GM21576 (cell line): ENCODE results near the gene RFTN1.
A peak's percentile ranks its signal among the peaks of the same experiment; 100 is the strongest.
"Not testable (repeated sequence)": the region's sequence is repeated elsewhere in the genome, so short reads cannot be mapped to it uniquely, and the experiment has no call there.

Experiments used
- ATAC-seq: cut with Tn5 transposase; IDR thresholded peaks from one replicate; pipeline ENCODE4 v1.9.1; 2021; ENCODE audit warnings: mild to moderate bottlenecking, moderate library complexity; ENCODE audit not compliant: unreplicated experiment

RFTN1 gene

DNA sequence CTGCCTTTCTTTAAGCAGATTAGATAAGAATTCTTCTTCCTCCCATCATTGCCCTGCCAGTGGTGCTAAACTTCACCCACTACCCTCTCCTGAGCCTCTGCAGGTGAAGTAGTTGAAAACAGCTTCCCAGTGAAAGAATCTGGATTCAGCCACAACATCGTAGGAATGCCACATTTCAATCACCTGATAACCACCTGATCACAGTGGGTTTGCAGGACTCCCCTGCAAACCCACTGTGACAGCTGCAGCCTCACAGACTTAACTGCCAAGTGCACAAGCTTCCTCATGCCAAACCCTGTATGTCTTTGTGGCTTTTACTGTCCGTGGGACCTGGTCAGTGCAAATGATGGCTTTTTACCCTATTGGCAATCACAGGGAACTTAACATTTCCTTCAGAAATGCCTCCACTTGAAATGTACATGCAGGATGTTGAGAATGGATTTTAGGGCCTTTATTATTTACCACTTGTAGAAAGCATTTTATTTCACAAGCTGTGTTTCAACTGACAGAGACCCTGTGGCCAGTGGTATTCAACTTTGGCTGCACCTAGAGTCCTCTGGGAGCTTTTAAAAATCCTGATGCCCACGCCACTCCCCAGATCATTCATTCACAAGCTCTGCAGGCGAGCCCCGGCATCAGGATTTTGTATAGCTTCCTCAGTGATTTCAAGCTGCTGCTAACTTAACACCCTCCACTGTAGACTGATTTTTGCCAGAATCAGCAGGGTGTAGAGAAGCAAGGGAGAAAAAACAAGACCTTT is 199.4 kb downstream of the RFTN1 start:
- no peak for ATAC-seq

DNA sequence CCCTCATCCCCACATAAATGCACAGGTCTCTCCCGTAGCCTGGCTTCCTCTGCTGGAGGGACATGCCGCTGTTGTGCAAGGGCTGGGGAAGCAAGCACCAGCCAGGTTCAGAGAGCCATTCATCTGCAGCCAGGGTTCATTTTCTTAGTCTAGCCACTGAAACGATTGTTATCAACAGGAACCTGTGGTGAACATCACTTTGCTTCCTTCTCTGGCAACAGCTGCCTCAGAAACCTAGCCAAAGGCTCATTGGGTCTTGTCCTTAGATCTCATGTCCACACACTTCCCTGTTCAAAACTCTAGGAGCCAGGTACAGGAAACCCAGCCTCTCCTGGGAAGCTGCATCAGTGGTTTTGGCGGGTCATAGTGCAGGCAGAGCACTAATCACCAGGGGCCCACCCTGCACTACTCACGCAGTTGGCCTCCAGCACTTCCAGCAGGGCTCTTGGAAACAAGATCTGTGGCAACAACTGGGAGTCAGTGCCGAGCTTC is 201.5 kb downstream of the RFTN1 start:
- peak; percentile 65 for ATAC-seq

DNA sequence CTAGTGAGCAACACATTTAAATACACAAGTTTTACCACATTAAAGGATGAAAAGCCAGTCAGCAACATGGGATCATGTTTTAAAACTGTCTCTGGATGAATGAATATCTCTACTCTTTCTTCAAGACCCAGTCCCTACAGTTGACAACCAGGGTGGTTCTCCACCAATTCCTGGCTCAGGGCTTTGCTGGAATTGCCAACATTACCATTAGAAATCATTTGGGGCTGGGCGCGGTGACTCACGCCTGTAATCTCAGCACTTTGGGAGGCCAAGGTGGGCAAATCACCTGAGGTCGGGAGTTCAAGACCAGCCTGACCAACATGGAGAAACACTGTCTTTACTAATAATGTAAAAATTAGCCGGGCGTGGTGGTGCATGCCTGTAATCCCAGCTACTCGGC is 203.0 kb downstream of the RFTN1 start:
- ATAC-seq: not testable (repeated sequence)

DNA sequence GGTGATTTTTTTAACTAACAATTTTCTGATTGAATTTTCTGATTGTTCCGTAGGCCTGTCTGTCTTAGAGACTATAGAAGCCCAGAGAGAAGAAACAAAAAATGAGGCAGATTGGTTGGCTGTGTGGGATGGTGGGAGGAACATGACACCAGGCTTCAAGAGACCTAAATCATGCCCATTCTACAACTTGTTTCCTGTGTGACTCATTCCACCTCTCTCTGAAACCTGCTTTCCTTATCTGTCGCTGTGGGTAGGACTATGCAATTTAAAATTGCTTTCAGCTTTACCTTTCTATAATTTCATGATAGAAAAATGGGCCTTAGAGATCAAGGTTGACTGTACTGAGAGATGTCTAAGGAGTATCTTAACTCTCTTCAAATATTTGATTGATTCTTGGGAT is 203.9 kb downstream of the RFTN1 start:
- peak; percentile 91 for ATAC-seq

DNA sequence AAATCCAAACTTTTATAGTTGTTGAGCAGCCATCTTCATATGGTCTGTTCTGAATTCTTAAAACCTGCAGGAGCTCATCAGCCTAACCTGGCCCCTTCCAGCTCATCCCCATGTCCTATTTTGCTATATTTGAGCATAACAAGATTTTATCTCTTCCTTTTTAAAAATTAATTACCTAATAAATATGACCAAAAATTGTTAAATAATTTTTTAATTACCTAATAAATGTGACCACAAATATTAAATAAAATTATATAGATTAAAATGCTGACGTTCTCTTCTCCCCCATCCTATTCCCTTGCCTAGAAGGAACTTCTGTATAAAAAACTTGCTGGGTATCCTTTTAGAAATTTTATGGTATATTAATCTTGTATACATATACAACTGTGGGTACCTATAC is 204.8 kb downstream of the RFTN1 start:
- ATAC-seq: no peak

DNA sequence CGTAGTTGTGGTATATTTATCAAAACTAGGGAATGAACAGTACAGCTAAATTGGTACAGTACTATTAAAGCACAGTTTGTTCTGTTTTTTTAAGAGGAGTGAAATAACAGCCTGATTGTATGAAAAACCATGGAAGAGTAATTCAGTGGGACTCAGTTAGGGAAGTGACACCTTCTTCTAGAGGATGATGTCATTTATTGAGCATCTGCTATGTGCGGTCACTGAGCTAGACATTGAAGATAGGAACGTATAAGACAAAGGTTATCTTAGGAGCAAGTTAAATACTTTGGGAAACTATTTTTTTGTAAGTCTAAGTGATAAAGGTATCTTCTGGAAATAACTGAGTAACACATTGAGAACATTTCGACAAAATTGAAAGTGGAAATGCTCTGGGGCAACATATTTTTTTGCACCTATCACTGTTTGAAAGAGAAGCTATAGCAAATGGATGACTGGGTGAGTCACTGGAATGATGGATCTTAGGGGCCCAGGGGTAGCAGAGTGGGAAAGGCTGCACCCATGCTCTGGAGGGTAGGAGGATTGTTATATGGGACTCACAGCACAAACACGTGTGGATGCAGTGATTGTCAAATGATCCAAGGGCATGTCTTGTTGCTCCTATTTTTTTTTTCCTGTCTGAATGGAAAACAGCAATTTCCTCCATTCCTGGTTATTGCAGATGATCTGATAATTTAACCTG is 205.5 kb downstream of the RFTN1 start:
- ATAC-seq: no peak

DNA sequence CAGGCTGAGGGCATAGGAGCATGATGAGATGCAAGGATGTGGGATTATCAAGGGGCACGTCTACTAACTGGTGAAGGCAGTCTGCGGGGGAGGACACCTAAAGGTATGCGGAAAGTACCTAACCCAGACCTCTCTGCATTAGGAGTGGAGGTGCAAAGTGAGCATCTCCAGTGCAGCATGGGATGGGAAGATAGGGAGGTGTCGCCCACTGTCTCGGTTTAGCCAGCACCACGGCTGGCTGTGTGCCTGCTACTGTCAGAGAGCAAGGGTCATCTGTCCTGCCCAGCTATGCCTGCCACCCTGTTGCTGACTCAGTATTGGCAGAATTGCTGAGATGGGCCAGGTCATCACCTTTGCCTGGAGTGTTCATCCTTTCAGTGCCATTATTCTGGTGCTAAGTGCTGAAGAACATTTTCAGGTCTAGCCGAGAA is 208.4 kb downstream of the RFTN1 start:
- ATAC-seq: no peak

DNA sequence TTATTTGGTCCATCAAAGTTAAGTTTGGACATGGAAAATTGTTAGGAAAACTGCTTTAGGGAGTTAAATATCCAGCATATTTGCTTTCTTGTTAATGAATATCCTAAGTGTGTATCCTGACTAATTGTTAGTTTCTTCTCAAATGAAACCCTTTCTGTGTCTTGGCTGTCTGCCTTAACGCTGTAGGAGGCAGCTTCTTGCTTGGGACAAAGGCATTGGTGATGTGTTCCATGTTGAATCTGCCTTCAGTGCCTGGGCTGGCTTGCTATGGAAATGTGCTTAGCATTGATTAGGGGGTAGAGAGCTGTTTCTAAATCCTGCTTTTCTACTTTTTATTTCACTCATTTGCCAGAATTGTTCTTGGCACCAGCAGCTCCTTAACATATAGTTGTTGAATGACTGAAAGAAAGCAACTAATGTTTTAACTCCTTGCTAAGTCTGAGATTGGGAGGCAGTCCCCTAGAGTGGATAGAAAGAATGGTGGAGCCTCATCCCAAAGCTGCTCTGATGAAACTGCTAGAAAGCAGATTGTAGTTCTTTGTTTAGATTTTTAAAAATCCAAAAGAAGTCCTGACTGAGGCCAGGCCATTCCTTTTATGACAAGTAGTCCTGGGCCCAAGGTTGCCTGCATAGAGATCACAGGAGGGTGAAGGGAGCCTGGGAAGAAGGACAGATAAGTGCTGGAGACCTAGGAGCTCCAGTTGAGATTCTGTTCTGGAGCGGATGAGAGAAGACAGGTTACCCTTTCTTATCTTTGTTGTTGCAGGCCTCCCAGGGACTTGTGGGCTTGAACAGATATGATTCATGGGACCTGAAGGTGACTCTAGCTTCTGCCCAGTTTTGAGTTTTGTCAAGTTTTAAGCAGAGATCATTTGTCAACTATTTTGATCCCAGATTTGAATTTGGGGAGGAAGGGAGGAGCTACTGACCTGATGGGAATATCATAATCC is 209.2 kb downstream of the RFTN1 start:
- no peak for ATAC-seq

DNA sequence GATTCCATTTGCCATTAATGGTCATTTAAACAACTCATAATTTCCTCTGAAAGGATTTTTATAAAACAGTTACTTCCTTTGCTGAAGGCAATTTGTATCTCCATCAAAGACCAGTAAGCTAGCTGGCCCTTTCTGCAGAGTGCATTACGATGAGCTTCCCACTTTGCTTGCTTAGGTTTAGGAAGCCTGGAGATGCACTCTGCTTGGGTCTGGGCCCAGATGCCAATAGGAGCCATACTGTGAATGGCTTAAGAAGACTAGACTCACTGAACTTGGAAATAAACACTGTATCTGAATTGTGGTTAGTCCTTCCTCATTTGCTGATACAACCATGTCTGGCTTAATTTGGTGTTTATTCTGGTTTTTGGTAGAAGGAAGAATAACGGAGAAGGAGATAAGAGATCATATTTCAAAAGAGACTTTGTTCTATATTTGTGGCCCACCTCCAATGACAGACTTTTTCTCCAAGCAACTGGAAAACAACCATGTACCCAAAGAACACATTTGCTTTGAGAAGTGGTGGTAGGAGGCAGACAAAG is 210.4 kb downstream of the RFTN1 start:
- ATAC-seq: no peak

DNA sequence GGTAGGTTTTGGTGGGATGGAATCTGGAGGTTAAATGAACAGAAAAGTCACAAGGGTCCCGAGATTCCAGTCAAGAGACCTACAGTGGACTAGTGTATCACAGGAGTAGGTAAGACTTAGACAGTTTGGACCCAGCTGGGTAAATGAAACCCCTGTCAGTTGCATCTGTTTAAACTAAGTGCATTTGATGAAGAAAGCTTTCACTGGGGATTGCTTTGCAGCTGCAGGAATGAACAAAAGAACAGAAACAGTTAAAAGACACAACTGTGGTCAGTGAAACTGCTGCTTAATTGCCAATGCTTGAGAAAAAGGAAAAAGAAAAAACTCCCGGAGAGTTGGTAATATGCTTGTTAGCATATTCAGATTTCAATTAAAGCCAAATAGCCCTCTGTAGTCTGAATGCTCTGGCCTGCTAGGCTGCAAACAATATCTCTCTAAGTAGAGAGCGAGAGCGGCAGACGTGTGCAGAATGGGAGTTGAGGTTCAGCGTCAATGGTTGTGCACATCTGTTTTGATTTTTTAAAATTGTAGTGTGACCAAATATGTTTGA is 211.3 kb downstream of the RFTN1 start:
- ATAC-seq: no peak

DNA sequence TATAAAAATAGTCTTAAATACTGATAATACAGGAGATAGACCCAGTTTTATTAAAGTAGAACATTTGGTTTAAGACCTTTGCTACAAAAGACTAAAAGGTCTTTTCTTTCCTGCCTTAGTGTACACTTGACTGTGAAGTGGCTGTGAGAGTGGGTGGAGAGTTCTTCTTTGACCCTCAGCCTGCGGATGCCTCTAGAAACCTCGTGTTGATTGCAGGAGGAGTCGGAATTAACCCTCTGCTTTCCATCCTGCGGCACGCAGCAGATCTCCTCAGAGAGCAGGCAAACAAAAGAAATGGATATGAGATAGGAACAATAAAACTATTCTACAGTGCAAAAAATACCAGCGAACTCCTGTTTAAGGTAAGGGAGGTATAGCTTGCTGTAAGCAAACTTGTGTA is 212.0 kb downstream of the RFTN1 start:
- ATAC-seq: no peak

DNA sequence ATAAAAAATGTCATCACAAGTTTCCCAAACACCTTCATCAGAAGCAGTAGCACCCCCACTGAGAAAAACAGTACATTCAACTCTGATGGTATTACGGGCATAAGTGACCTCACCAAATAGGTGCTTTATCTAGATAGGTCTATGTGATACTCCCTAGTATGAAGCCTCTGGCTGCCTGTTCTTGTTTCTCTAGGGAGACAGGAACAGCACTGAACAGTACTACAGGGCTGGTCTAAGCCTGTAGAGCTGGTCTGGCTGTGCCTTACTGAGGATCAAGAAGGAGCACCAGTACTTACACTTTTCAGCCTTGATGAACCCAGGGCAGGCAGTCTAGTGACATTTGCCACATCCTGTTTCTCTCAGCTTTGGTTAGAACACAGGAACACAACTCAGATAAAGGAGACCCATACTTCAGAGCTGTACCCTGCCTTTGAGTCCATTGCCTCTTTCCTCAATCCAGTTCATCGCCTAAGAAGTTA is 212.6 kb downstream of the RFTN1 start:
- peak; percentile 83 for ATAC-seq

DNA sequence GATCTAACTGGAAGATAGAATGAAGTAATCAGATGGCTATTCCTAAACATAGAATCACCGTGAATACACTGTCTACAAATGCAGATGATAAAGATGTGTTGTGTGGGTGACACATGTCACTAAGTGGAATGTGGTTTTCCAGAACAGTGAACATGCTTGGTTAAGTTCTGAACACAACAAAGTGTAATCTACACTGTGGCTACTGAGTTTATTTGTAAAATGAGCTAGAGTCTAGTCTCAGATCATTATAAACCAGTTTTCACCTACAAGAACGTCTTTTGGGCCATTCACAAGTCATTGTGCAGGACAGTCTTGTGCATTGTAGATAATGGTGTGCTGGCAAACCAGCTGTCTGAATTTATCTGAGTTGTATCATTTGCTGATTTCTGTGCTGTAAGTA is 213.2 kb downstream of the RFTN1 start:
- ATAC-seq: no peak

DNA sequence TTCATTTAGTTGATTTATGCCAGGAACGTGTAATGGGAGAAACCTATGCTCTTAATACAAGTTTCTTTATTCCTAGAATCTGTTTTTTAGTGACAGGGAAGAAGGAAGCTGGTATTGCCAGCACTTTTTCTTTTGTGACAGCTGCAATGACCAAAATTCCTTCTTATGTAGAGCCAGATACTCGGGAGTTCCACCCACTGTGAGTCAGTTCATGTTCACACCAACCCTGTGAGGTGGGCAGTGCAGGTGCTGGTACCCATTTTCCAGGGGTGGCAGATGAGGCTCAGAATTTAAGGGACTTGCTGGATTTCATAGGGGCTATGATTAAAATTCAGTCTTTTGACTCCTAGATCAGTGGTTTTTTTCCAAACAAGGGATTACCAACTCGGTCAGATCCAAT is 213.8 kb downstream of the RFTN1 start:
- ATAC-seq: no peak

DNA sequence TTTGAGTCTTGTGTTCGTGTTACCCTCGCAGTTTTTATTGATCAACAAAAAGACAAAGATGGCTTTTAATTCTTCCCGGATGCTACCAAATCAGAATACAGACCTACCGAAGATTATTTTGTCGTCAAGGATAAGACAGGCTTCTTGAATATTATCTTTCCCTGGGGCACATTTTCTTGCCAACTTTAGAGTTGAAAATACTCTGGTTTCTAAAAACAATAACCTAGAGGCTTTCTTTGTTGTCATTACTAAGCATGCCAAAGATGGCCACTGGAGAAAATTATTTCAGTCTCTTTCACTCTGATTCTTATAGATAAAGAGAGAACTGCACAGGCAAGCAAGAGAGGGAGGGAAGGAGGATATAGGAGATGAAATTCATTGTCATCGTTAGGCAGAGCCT is 214.6 kb downstream of the RFTN1 start:
- ATAC-seq: no peak

DNA sequence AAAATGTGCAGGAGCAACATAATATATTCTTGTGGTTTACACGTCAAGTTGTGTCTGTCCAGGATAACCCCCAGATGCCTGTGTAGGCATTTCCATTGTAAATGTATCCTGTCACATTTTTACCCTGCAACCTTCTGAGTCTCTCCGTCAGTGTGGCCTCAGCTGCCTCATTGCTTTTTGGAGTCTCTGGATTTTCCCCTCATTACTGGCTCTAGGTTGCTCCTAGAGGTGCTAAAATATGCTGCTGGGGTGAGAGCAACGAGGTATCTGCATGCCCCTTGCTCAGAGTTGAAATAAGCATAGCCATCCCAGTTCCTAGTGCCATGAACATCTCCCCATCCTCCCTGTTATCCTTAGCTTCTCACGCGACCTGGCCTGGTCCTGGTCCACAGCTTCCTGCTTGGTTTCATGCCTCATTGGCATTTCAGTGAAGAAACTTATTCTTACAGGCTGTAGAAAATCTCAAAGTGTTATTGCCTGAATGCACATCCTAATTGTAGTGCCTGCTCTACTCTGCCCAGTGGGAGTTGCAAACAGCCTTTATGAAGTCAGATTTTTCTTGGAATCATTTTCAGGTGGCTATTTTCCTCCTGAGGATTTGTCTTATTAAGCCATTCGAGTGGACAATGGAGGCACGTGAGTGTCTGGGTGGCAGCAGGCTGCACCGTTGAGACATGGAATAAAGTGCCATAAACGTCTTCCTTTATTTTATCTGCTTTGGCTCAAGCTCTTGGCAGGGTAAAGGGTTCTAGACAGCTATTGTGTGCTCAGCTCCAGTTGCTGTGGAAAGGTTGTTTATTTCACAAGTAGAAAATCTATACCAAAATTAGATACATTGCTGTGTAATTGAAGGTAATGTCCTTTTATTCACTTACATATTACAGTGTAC is 215.3 kb downstream of the RFTN1 start:
- no peak for ATAC-seq

DNA sequence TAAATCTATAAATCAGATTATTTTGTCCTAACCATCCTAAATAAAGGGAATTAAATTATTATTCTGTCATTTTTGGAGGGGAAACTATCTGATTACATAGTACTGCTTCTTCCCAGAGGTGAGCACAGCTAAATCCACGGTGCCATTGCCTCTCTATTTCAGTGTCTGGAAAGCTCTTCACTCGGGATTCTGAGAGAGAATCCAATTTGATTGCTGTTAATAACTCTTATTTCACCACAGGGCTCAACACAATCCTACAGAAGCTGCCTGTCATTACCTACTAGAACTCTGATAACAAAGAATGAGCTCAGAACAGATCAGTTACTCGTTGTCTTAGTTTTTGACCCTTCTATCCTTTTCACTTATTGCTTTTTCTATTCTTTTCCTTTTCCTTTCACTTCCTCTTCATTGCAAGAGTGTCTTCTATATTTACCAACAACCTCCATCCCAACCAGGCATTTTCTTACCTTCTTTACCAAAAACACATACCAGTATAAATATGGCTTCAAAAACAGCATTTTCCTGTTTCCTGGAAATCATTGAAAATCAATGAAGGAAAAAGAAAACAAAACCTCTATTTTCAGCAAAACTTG is 218.1 kb downstream of the RFTN1 start:
- ATAC-seq: no peak

DNA sequence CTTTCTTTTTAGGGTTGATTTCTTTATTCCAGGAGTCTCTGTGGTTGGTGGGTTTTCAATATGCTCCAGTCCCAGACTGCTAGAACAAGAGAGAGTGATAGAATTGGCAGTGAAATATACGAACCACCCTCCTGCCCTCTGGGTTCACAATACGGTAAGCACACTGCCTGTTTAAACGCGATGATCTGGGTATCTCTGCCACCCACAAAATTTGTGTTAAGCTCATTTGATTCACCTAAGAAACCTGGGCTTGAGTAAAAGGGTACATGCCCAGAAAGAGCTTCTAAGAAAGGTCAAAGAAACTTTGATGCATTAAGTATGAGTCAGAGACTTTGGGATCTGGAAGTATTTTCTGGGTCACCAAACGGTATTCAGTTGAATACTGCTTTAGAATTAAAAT is 218.7 kb downstream of the RFTN1 start:
- no peak for ATAC-seq

DNA sequence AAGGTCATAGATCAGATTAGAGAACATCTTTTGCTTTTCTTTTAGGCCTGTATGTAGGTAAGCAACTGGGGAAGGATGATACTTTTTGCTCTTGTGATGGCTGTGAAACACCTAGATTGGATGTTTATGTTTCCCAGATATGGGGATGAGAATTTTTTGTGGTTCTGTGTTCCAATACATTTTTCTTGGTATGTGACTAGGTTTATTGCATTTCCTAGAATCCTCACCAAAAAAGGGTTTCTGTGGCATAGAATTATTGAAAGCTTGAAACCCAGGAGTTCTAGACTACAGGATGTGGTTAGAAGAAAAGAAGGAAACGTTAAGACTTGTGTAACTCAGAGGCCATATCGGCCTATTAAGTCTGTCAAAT is 222.7 kb downstream of the RFTN1 start:
- ATAC-seq: no peak
